Renal cortical epithelial cell (primary cell): ENCODE results near the gene DEPP1. TPM values are rescaled to one million over a fixed set of nuclear protein-coding genes. Genes with fewer than 3 reads are reported as not detected.

Experiments
- DNase-seq: peaks from one replicate; pipeline ENCODE4 v3.0.0-alpha.2; 2011; ENCODE audit warnings: low read depth
- total RNA-seq: library from RNA; depleted of rRNA; stranded (reverse); fragments of >200 nt; gene quantifications from 2 replicates; pipeline ENCODE4 v1.2.3, GENCODE V29; 2014

DEPP1 gene
- total RNA-seq, 1 donor from 2014 or later = 11.3 TPM

- no peak for DNase-seq
These were observed 24.6 kb downstream of the DEPP1 start for GRCh38 chr10:44954042-44954441.

- no peak for DNase-seq
These were observed 25.8 kb downstream of the DEPP1 start for GRCh38 chr10:44952779-44953231.

GRCh38 chr10:44951576-44952226 lies 26.9 kb downstream of the DEPP1 start:
- no peak for DNase-seq

GRCh38 chr10:44950326-44951225 lies 28.0 kb downstream of the DEPP1 start:
- DNase-seq = no peak

- DNase-seq = no peak
These were observed 28.7 kb downstream of the DEPP1 start for GRCh38 chr10:44949915-44950314.

GRCh38 chr10:44949127-44949802 lies 29.3 kb downstream of the DEPP1 start:
- no peak for DNase-seq

GRCh38 chr10:44948642-44949041 lies 30.0 kb downstream of the DEPP1 start:
- DNase-seq = no peak

GRCh38 chr10:44947371-44948152 lies 31.0 kb downstream of the DEPP1 start:
- DNase-seq = peak; percentile 86

GRCh38 chr10:44946205-44946604 lies 32.4 kb downstream of the DEPP1 start:
- peak; percentile 71 for DNase-seq

- DNase-seq = no peak
These were observed 34.3 kb downstream of the DEPP1 start for GRCh38 chr10:44944354-44944753.

GRCh38 chr10:44939691-44940401 lies 38.8 kb downstream of the DEPP1 start:
- DNase-seq = peak; percentile 94

- no peak for DNase-seq
These were observed 39.7 kb downstream of the DEPP1 start for GRCh38 chr10:44938956-44939355.

GRCh38 chr10:44937196-44938005 lies 41.2 kb downstream of the DEPP1 start:
- DNase-seq = peak; percentile 77

GRCh38 chr10:44936314-44936975 lies 42.2 kb downstream of the DEPP1 start:
- no peak for DNase-seq

GRCh38 chr10:44935966-44936295 lies 42.7 kb downstream of the DEPP1 start:
- DNase-seq = no peak

- peak; percentile 96 for DNase-seq
These were observed 43.2 kb downstream of the DEPP1 start for GRCh38 chr10:44935201-44935965.

- no peak for DNase-seq
These were observed 44.0 kb downstream of the DEPP1 start for GRCh38 chr10:44934416-44935200.
